GM12801 (cell line): ENCODE results near the gene GBP5.

ENCODE experiments used
- CTCF ChIP-seq: IDR thresholded peaks from one replicate; pipeline ENCODE4 v1.5.1; 2011; ENCODE audit warnings: control low read depth; ENCODE audit not compliant: insufficient read length; ENCODE audit errors: extremely low read depth

Gene GBP5

GRCh38 chr1:89261926-89262515, 10.6 kb downstream of the GBP5 start:
- TF ChIP-seq CTCF, result no peak

DNA sequence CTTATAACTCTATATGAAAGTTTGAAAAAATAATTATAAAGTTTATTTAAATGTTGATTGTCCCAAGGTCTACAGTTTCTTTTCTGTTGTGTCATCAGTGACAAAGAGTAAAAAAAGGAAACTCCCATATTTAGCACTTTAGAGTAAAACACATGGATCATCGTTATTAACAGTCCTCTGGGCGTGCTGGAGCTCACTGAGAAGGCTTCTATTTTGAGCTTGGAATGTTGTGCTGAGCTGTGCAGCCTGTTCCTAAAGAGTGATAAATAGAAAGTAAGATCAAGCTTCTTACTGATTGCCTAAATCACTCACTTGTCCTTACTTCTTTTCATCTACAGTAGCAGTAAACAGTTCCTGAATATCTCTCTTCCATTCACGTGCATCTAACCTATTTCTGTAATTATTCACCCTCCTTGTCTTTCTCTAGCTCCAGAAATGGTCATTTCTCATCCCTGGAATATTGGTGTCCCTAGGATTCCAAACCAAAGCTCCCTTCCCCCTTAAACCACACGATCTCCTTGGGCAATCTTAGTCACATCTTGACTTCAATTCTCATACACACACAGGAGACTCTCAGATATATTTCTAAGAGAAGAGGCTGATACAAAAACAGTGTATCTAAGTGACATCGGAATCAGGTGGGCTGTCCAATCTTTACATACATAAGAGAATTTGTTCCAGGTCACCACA, 11.9 kb downstream of the GBP5 start:
- no peak for TF ChIP-seq CTCF

DNA sequence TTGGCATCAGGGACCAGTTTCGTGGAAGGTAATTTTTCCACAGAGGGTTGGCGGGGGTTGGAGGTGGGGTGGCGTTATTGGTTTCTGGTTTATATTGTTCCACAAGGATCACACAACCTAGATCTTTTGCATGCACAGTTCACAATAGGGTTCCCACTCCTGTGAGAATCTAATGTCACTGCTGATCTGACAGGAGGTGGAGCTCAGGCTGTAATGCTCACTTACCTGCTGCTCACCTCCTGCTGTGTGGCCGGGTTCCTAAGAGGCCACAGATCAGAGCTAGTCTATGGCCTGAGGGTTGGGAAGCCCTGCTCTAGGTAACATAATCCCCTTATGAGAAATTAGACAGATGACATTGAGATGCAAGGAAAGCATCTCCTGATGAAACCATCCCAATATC, 12.6 kb downstream of the GBP5 start:
- no peak for TF ChIP-seq CTCF

GRCh38 chr1:89259283-89259971, 13.2 kb downstream of the GBP5 start:
- TF ChIP-seq CTCF, result no peak

- TF ChIP-seq CTCF, result no peak
These were observed 15.6 kb downstream of the GBP5 start for GRCh38 chr1:89257041-89257440.

- no peak for TF ChIP-seq CTCF
These were observed 17.9 kb downstream of the GBP5 start for GRCh38 chr1:89254658-89255287.

DNA sequence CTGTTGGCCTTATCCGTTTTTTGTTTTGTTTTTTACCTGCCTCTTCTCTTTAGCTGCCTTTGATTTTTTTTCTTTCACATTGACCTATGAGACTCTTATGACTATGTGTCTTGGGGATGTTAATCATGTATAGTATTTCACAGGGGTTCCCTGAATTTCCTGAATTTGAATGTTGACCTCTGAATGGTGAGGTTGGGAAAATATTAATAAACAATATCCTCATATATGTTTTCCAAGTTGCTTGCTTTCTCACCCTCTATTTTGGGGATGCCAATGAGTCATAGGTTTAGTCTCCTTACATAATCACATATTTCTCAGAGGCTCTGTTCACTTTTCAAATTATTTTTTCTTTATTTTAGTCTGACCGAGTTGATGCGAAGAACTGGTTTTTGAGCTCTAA, 29.6 kb downstream of the GBP5 start:
- TF ChIP-seq CTCF, result no peak
